HL-60 (cell line): ENCODE measurements around the gene LRCOL1.

ENCODE experiments used
- CTCF ChIP-seq: IDR thresholded peaks from one replicate; pipeline ENCODE4 v1.5.1; 2011; ENCODE audit warnings: low read length, control low read depth, inconsistent platforms; ENCODE audit not compliant: insufficient read depth
- SPI1 ChIP-seq: IDR thresholded peaks from 2 replicates; pipeline ENCODE4 v1.6.1; 2012; ENCODE audit warnings: low read depth, mild to moderate bottlenecking, borderline replicate concordance

GRCh38 chr12:132623072-132623869, 12.9 kb upstream of the LRCOL1 start:
- TF ChIP-seq CTCF (no peak), SPI1 (no peak)
